ENCODE data around the gene FARP1.

The FARP1 gene

GRCh38 chr13:98261165-98261702 lies 118.3 kb downstream of the FARP1 start:
- H3K36me3 ChIP-seq (ENCODE audit: control insufficient read depth, insufficient read depth, low read length): no peaks in the 10 kb centered on the region
- no peak overlapping the region for H3K4me3 ChIP-seq (replicated peaks; ENCODE audit: low read depth, low read length)
- DNase-seq (ENCODE audit: extremely low read depth, insufficient read length): no peak
- no peaks in the 10 kb centered on the region for H3K27me3 ChIP-seq (replicated peaks; ENCODE audit: control insufficient read depth, insufficient read depth, low read length)
- TF ChIP-seq CTCF (IDR thresholded peaks at IDR 0.05; ENCODE audit: insufficient read depth, low read length, poor library complexity, severe bottlenecking): no peak

- TF ChIP-seq CTCF (IDR thresholded peaks at IDR 0.05; ENCODE audit: insufficient read depth, low read length, poor library complexity, severe bottlenecking): no peak
- Histone ChIP-seq H3K4me3 (replicated peaks; ENCODE audit: low read depth, low read length) (no peak overlapping the region), H3K36me3 (ENCODE audit: control insufficient read depth, insufficient read depth, low read length) (no peaks in the 10 kb centered on the region), H3K27me3 (replicated peaks; ENCODE audit: control insufficient read depth, insufficient read depth, low read length) (no peaks in the 10 kb centered on the region)
- no peak for DNase-seq (ENCODE audit: extremely low read depth, insufficient read length)
Observed at GRCh38 chr13:98262292-98262691, 119.4 kb downstream of the FARP1 start.

- DNase-seq (ENCODE audit: extremely low read depth, insufficient read length): no peak
- no peaks in the 10 kb centered on the region for H3K27me3 ChIP-seq (replicated peaks; ENCODE audit: control insufficient read depth, insufficient read depth, low read length)
- H3K4me3 ChIP-seq (replicated peaks; ENCODE audit: low read depth, low read length): no peak overlapping the region
- H3K36me3 ChIP-seq (ENCODE audit: control insufficient read depth, insufficient read depth, low read length): no peaks in the 10 kb centered on the region
- no peak for TF ChIP-seq CTCF (IDR thresholded peaks at IDR 0.05; ENCODE audit: insufficient read depth, low read length, poor library complexity, severe bottlenecking)
Observed at GRCh38 chr13:98263841-98264240, 120.9 kb downstream of the FARP1 start.

GRCh38 chr13:98264877-98265276 lies 122.0 kb downstream of the FARP1 start:
- no peak for TF ChIP-seq CTCF (IDR thresholded peaks at IDR 0.05; ENCODE audit: insufficient read depth, low read length, poor library complexity, severe bottlenecking)

GRCh38 chr13:98265692-98266551 lies 123.0 kb downstream of the FARP1 start:
- H3K27me3 ChIP-seq (replicated peaks; ENCODE audit: control insufficient read depth, insufficient read depth, low read length): no peaks in the 10 kb centered on the region
- H3K4me3 ChIP-seq (replicated peaks; ENCODE audit: low read depth, low read length): no peak overlapping the region
- H3K36me3 ChIP-seq (ENCODE audit: control insufficient read depth, insufficient read depth, low read length): no peaks in the 10 kb centered on the region
- no peak for DNase-seq (ENCODE audit: extremely low read depth, insufficient read length)
- no peak for TF ChIP-seq CTCF (IDR thresholded peaks at IDR 0.05; ENCODE audit: insufficient read depth, low read length, poor library complexity, severe bottlenecking)

More at GRCh38 chr13:98264877-98265276, 122.0 kb downstream of the FARP1 start:
- no peak for DNase-seq (ENCODE audit: extremely low read depth, insufficient read length)
- Histone ChIP-seq H3K4me3 (replicated peaks; ENCODE audit: low read depth, low read length) (no peak overlapping the region), H3K27me3 (replicated peaks; ENCODE audit: control insufficient read depth, insufficient read depth, low read length) (no peaks in the 10 kb centered on the region), H3K36me3 (ENCODE audit: control insufficient read depth, insufficient read depth, low read length) (no peaks in the 10 kb centered on the region)

Data from GM06990 (cell line).